GM04504 (cell line): ENCODE data around the gene SMOC2.

Experiments used
- DNase-seq: peaks from one replicate; pipeline ENCODE4 v3.0.0-alpha.2; 2012; ENCODE audit warnings: low read depth

The SMOC2 gene

GRCh38 chr6:168485818-168486217 lies 44.8 kb downstream of the SMOC2 start:
- DNase-seq, result no peak

GRCh38 chr6:168490757-168491156 lies 49.8 kb downstream of the SMOC2 start:
- DNase-seq, result no peak

- DNase-seq, result no peak
These were observed 53.0 kb downstream of the SMOC2 start for GRCh38 chr6:168493976-168494375.

- DNase-seq, result no peak
These were observed 53.7 kb downstream of the SMOC2 start for GRCh38 chr6:168494726-168495125.

GRCh38 chr6:168495133-168495532 lies 54.1 kb downstream of the SMOC2 start:
- no peak for DNase-seq

- no peak for DNase-seq
These were observed 54.7 kb downstream of the SMOC2 start for GRCh38 chr6:168495636-168496035.

GRCh38 chr6:168496139-168496996 lies 55.4 kb downstream of the SMOC2 start:
- no peak for DNase-seq

GRCh38 chr6:168496997-168497331 lies 56.0 kb downstream of the SMOC2 start:
- no peak for DNase-seq

GRCh38 chr6:168497381-168497780 lies 56.4 kb downstream of the SMOC2 start:
- DNase-seq, result no peak

GRCh38 chr6:168498161-168498843 lies 57.3 kb downstream of the SMOC2 start:
- DNase-seq, result no peak

GRCh38 chr6:168499045-168499650 lies 58.2 kb downstream of the SMOC2 start:
- no peak for DNase-seq

- DNase-seq, result no peak
These were observed 59.5 kb downstream of the SMOC2 start for GRCh38 chr6:168500519-168500918.

GRCh38 chr6:168501561-168501960 lies 60.6 kb downstream of the SMOC2 start:
- no peak for DNase-seq

- DNase-seq, result no peak
These were observed 63.4 kb downstream of the SMOC2 start for GRCh38 chr6:168504366-168504765.

- no peak for DNase-seq
These were observed 65.5 kb downstream of the SMOC2 start for GRCh38 chr6:168506460-168506859.

- DNase-seq, result no peak
These were observed 66.3 kb downstream of the SMOC2 start for GRCh38 chr6:168507297-168507696.

- DNase-seq, result no peak
These were observed 66.7 kb downstream of the SMOC2 start for GRCh38 chr6:168507730-168508129.

- DNase-seq, result no peak
These were observed 67.9 kb downstream of the SMOC2 start for GRCh38 chr6:168508903-168509302.

GRCh38 chr6:168513766-168514165 lies 72.8 kb downstream of the SMOC2 start:
- DNase-seq, result no peak

- no peak for DNase-seq
These were observed 73.2 kb downstream of the SMOC2 start for GRCh38 chr6:168514216-168514615.

GRCh38 chr6:168515376-168515775 lies 74.4 kb downstream of the SMOC2 start:
- DNase-seq, result no peak

- DNase-seq, result no peak
These were observed 76.2 kb downstream of the SMOC2 start for GRCh38 chr6:168516944-168517741.
